GM12873 (cell line): Measurements from ENCODE around the gene CAMTA1.

ENCODE experiments used
- CTCF ChIP-seq: IDR thresholded peaks from 2 replicates; pipeline ENCODE4 v1.5.1; 2012; ENCODE audit warnings: low read depth, mild to moderate bottlenecking, moderate library complexity, low read length, control low read depth; ENCODE audit not compliant: insufficient read depth; ENCODE audit errors: missing control alignments

CAMTA1 gene

GRCh38 chr1:7097938-7098592, 312.8 kb downstream of the CAMTA1 start:
- TF ChIP-seq CTCF = no peak

GRCh38 chr1:7098641-7099040, 313.4 kb downstream of the CAMTA1 start:
- no peak for TF ChIP-seq CTCF

- no peak for TF ChIP-seq CTCF
Observed at GRCh38 chr1:7100479-7100878, 315.2 kb downstream of the CAMTA1 start.

GRCh38 chr1:7101187-7101586, 315.9 kb downstream of the CAMTA1 start:
- no peak for TF ChIP-seq CTCF

- no peak for TF ChIP-seq CTCF
Observed at GRCh38 chr1:7103361-7103782, 318.1 kb downstream of the CAMTA1 start.

- no peak for TF ChIP-seq CTCF
Observed at GRCh38 chr1:7103874-7104273, 318.6 kb downstream of the CAMTA1 start.

GRCh38 chr1:7104339-7104738, 319.1 kb downstream of the CAMTA1 start:
- TF ChIP-seq CTCF = no peak
